Heart left ventricle (tissue), 16 donors: ENCODE results near the gene ST6GALNAC5. TPM values are rescaled to one million over a fixed set of nuclear protein-coding genes. Genes with fewer than 3 reads are reported as not detected.
"Not testable (repeated sequence)": the region's sequence is repeated elsewhere in the genome, so short reads cannot be mapped to it uniquely, and the experiment has no call there.

Experiments used
- ATAC-seq, 4 donors: fragments of 200-7000 bp; cut with Tn5 transposase; one replicate each; pipeline ENCODE4 v1.9.1; 2020 to 2022; ENCODE audit warnings: moderate library complexity in 4 of 4, mild to moderate bottlenecking in 3 of 4, moderate number of reproducible peaks in 1 of 4
- DNase-seq, 5 donors: peaks; one replicate each; pipeline ENCODE4 v3.0.0-alpha.2; 2020
- H3K27ac ChIP-seq, 12 donors: fragments of 200-600 bp; sonication (generic) in 4 of 12; one replicate each; pipeline versions ENCODE4 v1.5.0 to v1.8.0; 2016 to 2022; ENCODE audit warnings: mild to moderate bottlenecking in 2 of 12
- H3K27me3 ChIP-seq, 9 donors: fragments of 200-600 bp; sonication (generic) in 2 of 9; one replicate each; pipeline versions ENCODE4 v1.5.1 to v1.8.0; 2016 to 2022; ENCODE audit warnings: mild to moderate bottlenecking in 3 of 9
- H3K36me3 ChIP-seq, 9 donors: fragments of 200-600 bp; sonication (generic) in 2 of 9; one replicate each; pipeline versions ENCODE4 v1.5.0 to v1.8.0; 2018 to 2022; ENCODE audit warnings: mild to moderate bottlenecking in 2 of 9
- H3K4me1 ChIP-seq, 12 donors: fragments of 200-600 bp; sonication (generic) in 4 of 12; one replicate each; pipeline versions ENCODE4 v1.5.0 to v1.8.0; 2016 to 2022; ENCODE audit warnings: mild to moderate bottlenecking in 3 of 12
- H3K4me3 ChIP-seq, 12 donors: fragments of 200-600 bp; sonication (generic) in 4 of 12; one replicate each; pipeline versions ENCODE4 v1.5.0 to v1.8.0; 2017 to 2022; ENCODE audit warnings: mild to moderate bottlenecking in 9 of 12, moderate library complexity in 4 of 12
- H3K9me3 ChIP-seq, 12 donors: fragments of 200-600 bp; sonication (generic) in 4 of 12; one replicate each; pipeline versions ENCODE4 v1.5.0 to v1.8.0; 2016 to 2022; ENCODE audit warnings: mild to moderate bottlenecking in 1 of 12
- POLR2A ChIP-seq, 2 donors: fragments of 450-650 bp; IDR thresholded peaks; one replicate each; pipeline ENCODE4 v1.6.1; 2017; ENCODE audit warnings: antibody characterized with exemption in 2 of 2, mild to moderate bottlenecking in 2 of 2, moderate library complexity in 2 of 2
- WGBS, 4 donors: extraction: QIAGEN DNeasy Blood & Tissue Kit in 2 of 4; methylation state at CpG; one replicate each; pipeline versions ENCODE4 v1.1.5 to v1.1.7; 2013 to 2018; 5-methylcytosine and 5-hydroxymethylcytosine counted together
- intact Hi-C, 10 donors: fragments of 100-400 bp; cut with DNase I; formaldehyde crosslinking; loops; one replicate each; pipeline versions ENCODE4 v1.11.1 to v1.14.2; 2022
- polyA plus RNA-seq, 2 donors: library from polyadenylated mRNA; stranded (reverse); fragments of 200-250 nt; gene quantifications; one replicate each; pipeline ENCODE4 v1.2.3, GENCODE V29; 2013
- total RNA-seq, 9 donors: library from RNA; depleted of rRNA in 2 of 9; stranded (reverse); fragments of >200 nt in 2 of 9; fragmentation: NEBNext Ultra II Directional in 3 of 9; extraction: Animal tissue kit (Norgen Biotek cat#: 25700) in 3 of 9; gene quantifications; one replicate each; pipeline versions ENCODE4 v1.1.0 to v1.2.4, GENCODE V29; 2016 to 2023
- TF ChIP-seq, protein P1 (sequence below), 12 donors: fragments of 200-600 bp; sonication (generic) in 4 of 12; IDR thresholded peaks; one replicate each; pipeline versions ENCODE4 v1.5.0 to v1.8.0; 2018 to 2022; ENCODE audit warnings: antibody characterized with exemption in 12 of 12, mild to moderate bottlenecking in 5 of 12
- donor health status: ischemic (EF 13 %, LVEDD 7.1; RV severe dilation, severe dysfunction).
- donor health status: healthy with polysubstance abuse.
- donor health status: DM: no; HTN: yes; CAD: no.
- donor health status: DM: no; HTN: no; CAD: no.
- donor health status: ischemic (EF 25% LVEDD 6.9; RV normal size, moderate dysfunction).
- donor health status: ischemic (EF 25% LVEDD 5.7; RV mildly dilated, moderate dysfunction).
- donor health status: healthy.
- donor health status: DM: yes; HTN: yes; CAD: no.
- donor health status: ischemic (EF 35%, LVEDD 5.7; RV mildly dilated, moderate dysfunction).
- donor health status: nonischemic (EF 11% LVEDD 7.7; RV severe dilation, severe dysfunction).
- donor health status: DM: yes; HTN: yes; CAD: no.
- donor health status: PGD.
- donor health status: ischemic (EF 29% LVEDD 5.4; RV normal size, mild dysfunction).
- donor health status: nonischemic (EF 23%, LVEDD 6.1; RV moderate dilation, normal function).

ST6GALNAC5 gene
- total and polyA plus RNA-seq, 11 donors = 0.14 to 0.83 (median 0.45) TPM; not detected in 2

- H3K36me3 ChIP-seq = no peaks in the 10 kb centered on the region
- WGBS, 4 donors = 86 to 92% (median 89%) methylated on average over 4 of the region's 4 CpGs
- intact Hi-C loops = no loop called here
- peaks cover 0 to 4% (median 0%) of the 10 kb centered on the region in 12 donors for H3K9me3 ChIP-seq
- TF ChIP-seq POLR2A (IDR thresholded peaks at IDR 0.05) = no peak
- TF ChIP-seq, protein P1, sequence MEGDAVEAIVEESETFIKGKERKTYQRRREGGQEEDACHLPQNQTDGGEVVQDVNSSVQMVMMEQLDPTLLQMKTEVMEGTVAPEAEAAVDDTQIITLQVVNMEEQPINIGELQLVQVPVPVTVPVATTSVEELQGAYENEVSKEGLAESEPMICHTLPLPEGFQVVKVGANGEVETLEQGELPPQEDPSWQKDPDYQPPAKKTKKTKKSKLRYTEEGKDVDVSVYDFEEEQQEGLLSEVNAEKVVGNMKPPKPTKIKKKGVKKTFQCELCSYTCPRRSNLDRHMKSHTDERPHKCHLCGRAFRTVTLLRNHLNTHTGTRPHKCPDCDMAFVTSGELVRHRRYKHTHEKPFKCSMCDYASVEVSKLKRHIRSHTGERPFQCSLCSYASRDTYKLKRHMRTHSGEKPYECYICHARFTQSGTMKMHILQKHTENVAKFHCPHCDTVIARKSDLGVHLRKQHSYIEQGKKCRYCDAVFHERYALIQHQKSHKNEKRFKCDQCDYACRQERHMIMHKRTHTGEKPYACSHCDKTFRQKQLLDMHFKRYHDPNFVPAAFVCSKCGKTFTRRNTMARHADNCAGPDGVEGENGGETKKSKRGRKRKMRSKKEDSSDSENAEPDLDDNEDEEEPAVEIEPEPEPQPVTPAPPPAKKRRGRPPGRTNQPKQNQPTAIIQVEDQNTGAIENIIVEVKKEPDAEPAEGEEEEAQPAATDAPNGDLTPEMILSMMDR (IDR thresholded peaks at IDR 0.05) = no peak
- no peaks in the 10 kb centered on the region for H3K27me3 ChIP-seq
- no peak for DNase-seq
- no peak overlapping the region for H3K27ac ChIP-seq
- ATAC-seq = no peak
- no peaks in the 10 kb centered on the region for H3K4me1 ChIP-seq
- no peak overlapping the region for H3K4me3 ChIP-seq
Observed at GRCh38 chr1:76958828-76959227, 91.5 kb downstream of the ST6GALNAC5 start.

GRCh38 chr1:76959556-76959955 is 92.3 kb downstream of the ST6GALNAC5 start:
- H3K27ac ChIP-seq = no peak overlapping the region
- H3K9me3 ChIP-seq = peaks cover 0 to 8% (median 0%) of the 10 kb centered on the region in 12 donors
- no peak for ATAC-seq
- intact Hi-C loops = no loop called here
- DNase-seq = no peak
- H3K36me3 ChIP-seq = no peaks in the 10 kb centered on the region
- 69 to 78% (median 72%) methylated on average over 4 of the region's 4 CpGs for WGBS, 4 donors
- H3K27me3 ChIP-seq = no peaks in the 10 kb centered on the region
- H3K4me3 ChIP-seq = no peak overlapping the region
- H3K4me1 ChIP-seq = no peaks in the 10 kb centered on the region
- no peak for TF ChIP-seq POLR2A (IDR thresholded peaks at IDR 0.05)
- TF ChIP-seq, protein P1 (IDR thresholded peaks at IDR 0.05) = no peak

DNA sequence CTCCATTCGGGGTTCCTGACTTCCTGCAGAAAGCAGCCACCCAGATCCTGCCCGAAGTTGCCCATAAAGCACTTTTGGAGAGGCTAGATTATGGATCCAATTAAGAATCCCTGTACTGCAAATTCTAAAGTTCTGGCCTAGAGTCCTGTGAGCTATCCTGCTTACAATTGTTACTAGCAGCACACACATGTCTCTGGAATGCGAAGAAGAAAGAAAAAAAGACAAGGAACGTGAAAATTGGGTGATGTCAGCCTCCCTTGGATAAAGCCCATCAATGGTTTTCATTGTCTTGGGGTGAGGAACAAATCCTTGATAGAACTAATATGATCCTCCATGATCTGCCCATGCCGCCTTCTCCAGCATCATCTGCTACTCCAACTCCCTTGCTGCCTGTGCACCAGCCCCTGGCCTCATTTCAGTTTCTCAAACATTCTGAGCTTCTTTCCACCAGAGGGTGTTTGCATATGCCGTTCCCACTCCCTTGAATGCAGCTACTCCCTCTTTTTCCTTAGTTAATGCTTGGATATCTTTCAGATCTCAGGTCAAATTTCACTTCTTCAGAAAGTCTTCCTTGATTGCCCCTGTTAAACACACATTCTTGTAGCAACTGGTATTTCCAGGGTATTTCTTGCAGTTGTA is 94.0 kb downstream of the ST6GALNAC5 start:
- intact Hi-C loops = loop anchor here in 1 of 10 donors (10.0 kb wide), 1 partner anchor 64 kb away; no protein-coding TSS in a partner anchor
- H3K27ac ChIP-seq = no peak overlapping the region
- TF ChIP-seq POLR2A (IDR thresholded peaks at IDR 0.05) = no peak
- TF ChIP-seq, protein P1 (IDR thresholded peaks at IDR 0.05) = no peak
- DNase-seq (no peak), ATAC-seq (no peak)
- H3K36me3 ChIP-seq = no peaks in the 10 kb centered on the region
- no peaks in the 10 kb centered on the region for H3K4me1 ChIP-seq
- WGBS, 4 donors = 74 to 79% (median 77%) methylated on average over 6 of the region's 6 CpGs
- peaks cover 0 to 10% (median 0%) of the 10 kb centered on the region in 12 donors for H3K9me3 ChIP-seq
- H3K4me3 ChIP-seq = no peak overlapping the region
- H3K27me3 ChIP-seq = no peaks in the 10 kb centered on the region

GRCh38 chr1:76961820-76962207 is 94.5 kb downstream of the ST6GALNAC5 start:
- Histone ChIP-seq H3K36me3 (no peaks in the 10 kb centered on the region), H3K4me3 (no peak overlapping the region), H3K9me3 (peaks cover 0 to 10% (median 0%) of the 10 kb centered on the region in 12 donors), H3K4me1 (no peaks in the 10 kb centered on the region), H3K27me3 (no peaks in the 10 kb centered on the region), H3K27ac (no peak overlapping the region)
- no peak for ATAC-seq
- no peak for DNase-seq
- intact Hi-C loops = loop anchor here in 1 of 10 donors (10.0 kb wide), 1 partner anchor 63 kb away; no protein-coding TSS in a partner anchor
- no peak for TF ChIP-seq POLR2A (IDR thresholded peaks at IDR 0.05)
- TF ChIP-seq, protein P1 (IDR thresholded peaks at IDR 0.05) = no peak

- intact Hi-C loops = not testable (repeated sequence)
Observed at GRCh38 chr1:76981267-76981666, 114.0 kb downstream of the ST6GALNAC5 start.

More at GRCh38 chr1:76981267-76981666, 114.0 kb downstream of the ST6GALNAC5 start:
- peaks cover 0 to 33% (median 9%) of the 10 kb centered on the region in 12 donors for H3K9me3 ChIP-seq
- H3K4me3 ChIP-seq, H3K36me3 ChIP-seq, H3K27me3 ChIP-seq, H3K4me1 ChIP-seq, H3K27ac ChIP-seq, ATAC-seq, DNase-seq: not testable (repeated sequence)
- WGBS, 4 donors = 21 to 58% (median 49%) methylated on average over 2 to 3 of the region's 3 CpGs
